A375 (cell line): ENCODE results near the gene TPBG. TPM values are rescaled to one million over a fixed set of nuclear protein-coding genes. Genes with fewer than 3 reads are reported as not detected.

ENCODE experiments used
- total RNA-seq: library from RNA; depleted of rRNA; stranded (reverse); fragments of >200 nt; shearing (Covaris generic); gene quantifications from 2 replicates; pipeline ENCODE4 v1.2.3, GENCODE V29; 2014; rRNA removed

The TPBG gene
- total RNA-seq: 14.6 and 15.9 TPM in 2 replicates

GRCh38 chr6:82363428-82364086, at the start of gene TPBG:
TSS of gene TPBG (plus strand) at chr6:82363817. CDS start at chr6:82364962, 1,145 bp downstream.

Other genes starting within 250 kb of the TPBG start
- gene IBTK, start 116.1 kb upstream of the TPBG start, total RNA-seq: 15.7 and 18.3 TPM in 2 replicates